Measurements from ENCODE around the gene NAP1L4.

- no peak for TF ChIP-seq CTCF (IDR thresholded peaks at IDR 0.05; ENCODE audit: low read length)
- no peak for TF ChIP-seq EZH2 (optimal IDR thresholded peaks at IDR 0.05; ENCODE audit: low read depth, low read length)
- TF ChIP-seq EZH2phosphoT487 (IDR thresholded peaks at IDR 0.05; ENCODE audit: low read length): no peak
Observed at GRCh38 chr11:3020011-3020410, 27.9 kb upstream of the NAP1L4 start.
